ENCODE results near the gene NAA20.

NAA20 gene, protein sequence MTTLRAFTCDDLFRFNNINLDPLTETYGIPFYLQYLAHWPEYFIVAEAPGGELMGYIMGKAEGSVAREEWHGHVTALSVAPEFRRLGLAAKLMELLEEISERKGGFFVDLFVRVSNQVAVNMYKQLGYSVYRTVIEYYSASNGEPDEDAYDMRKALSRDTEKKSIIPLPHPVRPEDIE

DNA sequence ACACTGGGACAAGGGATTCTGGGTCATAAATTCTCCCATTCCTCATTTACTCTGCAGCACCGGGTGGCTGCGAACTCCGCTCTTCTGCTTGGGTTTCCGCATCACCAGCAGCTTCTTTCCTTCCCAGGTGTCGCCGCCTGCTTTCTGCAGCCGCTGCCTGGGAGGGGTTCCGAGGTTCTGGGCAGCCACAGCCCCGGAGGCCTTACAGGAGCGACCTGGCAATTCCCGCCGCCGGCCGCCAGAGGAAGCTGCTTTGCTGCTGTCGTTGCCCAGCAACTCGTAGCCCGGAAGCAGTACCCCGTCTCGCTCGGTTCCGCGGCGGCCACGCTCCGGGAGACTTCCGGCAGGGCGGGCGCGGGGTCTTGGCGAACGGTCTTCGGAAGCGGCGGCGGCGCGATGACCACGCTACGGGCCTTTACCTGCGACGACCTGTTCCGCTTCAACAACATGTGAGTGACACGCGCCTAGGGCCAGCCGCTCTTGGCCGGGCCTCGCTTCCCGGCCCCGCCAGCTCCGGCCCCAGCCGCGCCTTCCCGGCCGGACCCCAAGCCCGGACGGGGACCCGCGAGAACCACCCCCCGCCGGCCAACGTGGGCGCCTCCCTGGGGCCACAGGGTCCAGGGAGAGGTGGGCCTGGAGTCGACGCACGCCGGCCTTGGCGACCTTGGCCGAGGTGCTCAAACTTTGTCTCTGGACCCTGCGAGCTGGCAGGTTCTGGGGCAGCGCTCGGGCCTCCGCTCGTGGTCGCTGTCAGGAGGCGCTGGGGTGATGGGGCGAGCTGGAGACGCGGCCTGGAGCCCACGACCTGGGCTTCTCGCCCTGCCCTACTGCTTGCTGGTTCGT lies at the start of gene NAA20:
Gene NAA20 (plus strand): TSS at position 362 of the 843 bp plus-strand sequence. CDS start 35 bp downstream, at position 397.
- Histone ChIP-seq H3K4me3 (ENCODE audit: low read depth, low read length) (peak within 1 kb of the TSS; percentile 87), H3K36me3 (replicated peaks) (no peaks in the 10 kb centered on the region), H3K27me3 (replicated peaks) (no peaks in the 10 kb centered on the region), H3K27ac (peak within 1 kb of the TSS; percentile 63)
- peak; percentile 89 for DNase-seq
- in situ Hi-C loops (cut with HindIII; ENCODE audit: low pct_ligation_motif_present, low sequenced_read_pairs), result no loop called here
- TF ChIP-seq, protein P1, sequence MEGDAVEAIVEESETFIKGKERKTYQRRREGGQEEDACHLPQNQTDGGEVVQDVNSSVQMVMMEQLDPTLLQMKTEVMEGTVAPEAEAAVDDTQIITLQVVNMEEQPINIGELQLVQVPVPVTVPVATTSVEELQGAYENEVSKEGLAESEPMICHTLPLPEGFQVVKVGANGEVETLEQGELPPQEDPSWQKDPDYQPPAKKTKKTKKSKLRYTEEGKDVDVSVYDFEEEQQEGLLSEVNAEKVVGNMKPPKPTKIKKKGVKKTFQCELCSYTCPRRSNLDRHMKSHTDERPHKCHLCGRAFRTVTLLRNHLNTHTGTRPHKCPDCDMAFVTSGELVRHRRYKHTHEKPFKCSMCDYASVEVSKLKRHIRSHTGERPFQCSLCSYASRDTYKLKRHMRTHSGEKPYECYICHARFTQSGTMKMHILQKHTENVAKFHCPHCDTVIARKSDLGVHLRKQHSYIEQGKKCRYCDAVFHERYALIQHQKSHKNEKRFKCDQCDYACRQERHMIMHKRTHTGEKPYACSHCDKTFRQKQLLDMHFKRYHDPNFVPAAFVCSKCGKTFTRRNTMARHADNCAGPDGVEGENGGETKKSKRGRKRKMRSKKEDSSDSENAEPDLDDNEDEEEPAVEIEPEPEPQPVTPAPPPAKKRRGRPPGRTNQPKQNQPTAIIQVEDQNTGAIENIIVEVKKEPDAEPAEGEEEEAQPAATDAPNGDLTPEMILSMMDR (IDR thresholded peaks at IDR 0.05; ENCODE audit: low read depth, low read length, missing control alignments), result peak; percentile 83

DNA sequence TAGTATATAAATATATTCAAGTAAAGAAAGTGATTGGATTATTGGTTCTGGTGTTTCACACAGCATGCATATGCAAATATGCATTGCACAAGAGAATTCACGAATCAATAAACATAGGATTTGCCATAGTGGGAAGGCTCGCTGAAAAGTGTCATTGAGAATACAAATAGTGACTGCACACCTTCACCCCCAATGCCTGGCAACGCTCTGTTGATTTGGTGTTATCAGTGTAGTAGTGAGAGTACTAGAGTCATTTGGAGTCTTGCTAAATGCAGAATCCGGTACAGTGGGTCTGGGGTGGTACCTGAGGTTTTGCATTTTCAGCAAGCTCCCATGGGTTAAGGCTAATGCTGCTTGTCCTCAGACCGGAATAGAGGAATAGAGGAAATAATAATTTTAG lies 49.7 kb upstream of the NAA20 start:
- no peak for DNase-seq
- Histone ChIP-seq H3K36me3 (replicated peaks) (no peaks in the 10 kb centered on the region), H3K4me3 (ENCODE audit: low read depth, low read length) (no peak overlapping the region), H3K27ac (no peak overlapping the region), H3K27me3 (replicated peaks) (no peaks in the 10 kb centered on the region)
- TF ChIP-seq, protein P1 (IDR thresholded peaks at IDR 0.05; ENCODE audit: low read depth, low read length, missing control alignments), result no peak
- in situ Hi-C loops (cut with HindIII; ENCODE audit: low pct_ligation_motif_present, low sequenced_read_pairs), result no loop called here

DNA sequence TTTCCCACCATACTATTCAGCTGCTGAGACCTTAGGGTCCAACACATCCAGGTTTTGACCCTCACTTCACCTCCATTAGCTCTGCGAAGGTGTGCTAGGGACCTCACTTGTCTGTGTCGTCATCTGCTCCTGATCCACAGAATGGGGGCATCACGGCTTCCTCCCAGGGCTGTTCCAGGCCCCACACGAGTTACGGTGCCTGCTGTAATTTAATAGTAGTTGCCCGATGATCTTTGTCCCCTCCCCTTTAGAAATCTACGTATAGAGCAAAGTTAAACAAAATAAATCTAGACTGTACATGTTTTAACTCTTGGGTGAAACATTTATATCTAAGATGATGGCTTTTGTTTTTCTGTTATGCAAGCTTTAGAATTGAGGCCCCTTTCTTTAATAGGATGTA lies 49.1 kb upstream of the NAA20 start:
- no peak overlapping the region for H3K4me3 ChIP-seq (ENCODE audit: low read depth, low read length)
- no peaks in the 10 kb centered on the region for H3K36me3 ChIP-seq (replicated peaks)
- no peak overlapping the region for H3K27ac ChIP-seq
- TF ChIP-seq, protein P1 (IDR thresholded peaks at IDR 0.05; ENCODE audit: low read depth, low read length, missing control alignments), result no peak
- H3K27me3 ChIP-seq (replicated peaks), result no peaks in the 10 kb centered on the region
- DNase-seq, result no peak
- in situ Hi-C loops (cut with HindIII; ENCODE audit: low pct_ligation_motif_present, low sequenced_read_pairs), result no loop called here

DNA sequence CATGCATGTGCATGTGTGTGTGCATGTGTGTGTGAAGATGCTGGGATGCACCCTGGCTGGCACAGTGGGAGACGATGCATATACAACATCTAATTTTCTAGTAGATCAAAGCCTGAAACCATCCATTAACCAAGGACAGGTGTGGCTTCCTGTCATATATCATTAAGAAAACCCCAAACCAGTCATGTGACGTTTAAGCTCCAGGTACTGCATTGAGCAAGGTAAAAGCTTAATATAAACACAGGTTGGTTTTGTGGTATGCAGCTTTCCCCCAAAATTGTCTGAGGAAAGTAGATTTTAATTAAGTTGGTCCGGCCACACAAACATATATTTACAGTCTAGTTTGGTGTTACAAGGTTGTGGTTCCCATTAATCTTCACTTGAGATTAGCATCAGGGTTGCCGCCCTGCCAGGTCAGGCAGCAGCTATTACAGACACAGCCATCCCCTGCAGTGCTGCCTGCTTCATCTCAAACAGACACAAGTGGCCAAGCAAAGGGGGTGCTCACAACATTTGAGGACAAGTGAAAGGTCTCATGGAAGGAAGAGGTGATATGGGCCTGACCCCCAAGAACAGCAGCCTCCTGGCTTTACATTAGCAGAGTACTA lies 48.6 kb upstream of the NAA20 start:
- TF ChIP-seq, protein P1 (IDR thresholded peaks at IDR 0.05; ENCODE audit: low read depth, low read length, missing control alignments), result no peak
- Histone ChIP-seq H3K36me3 (replicated peaks) (no peaks in the 10 kb centered on the region), H3K27me3 (replicated peaks) (no peaks in the 10 kb centered on the region), H3K4me3 (ENCODE audit: low read depth, low read length) (no peak overlapping the region), H3K27ac (no peak overlapping the region)
- in situ Hi-C loops (cut with HindIII; ENCODE audit: low pct_ligation_motif_present, low sequenced_read_pairs), result no loop called here
- DNase-seq, result no peak

DNA sequence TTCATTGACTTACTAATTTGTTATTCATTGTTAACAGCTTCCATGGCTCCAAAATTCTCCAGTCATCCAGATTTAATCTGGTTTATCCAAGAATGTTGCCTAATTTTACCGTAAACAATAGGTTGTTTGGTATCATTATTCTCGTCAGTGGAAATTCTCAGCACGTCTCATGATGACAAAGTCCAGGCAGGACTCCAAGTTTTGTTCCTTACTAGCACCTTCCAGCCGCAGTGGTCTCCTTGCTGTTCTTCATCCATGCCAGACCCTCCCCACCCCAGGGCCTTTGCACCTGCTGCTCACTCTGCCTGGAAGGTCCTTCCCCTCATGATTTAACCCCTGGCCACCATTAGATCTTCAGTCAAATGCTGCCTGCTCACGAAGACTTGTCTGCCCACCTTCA lies 48.1 kb upstream of the NAA20 start:
- in situ Hi-C loops (cut with HindIII; ENCODE audit: low pct_ligation_motif_present, low sequenced_read_pairs), result no loop called here
- TF ChIP-seq, protein P1 (IDR thresholded peaks at IDR 0.05; ENCODE audit: low read depth, low read length, missing control alignments), result no peak

More for the DNA sequence above, 48.1 kb upstream of the NAA20 start:
- Histone ChIP-seq H3K4me3 (ENCODE audit: low read depth, low read length) (no peak overlapping the region), H3K27me3 (replicated peaks) (no peaks in the 10 kb centered on the region), H3K36me3 (replicated peaks) (no peaks in the 10 kb centered on the region), H3K27ac (no peak overlapping the region)
- DNase-seq, result no peak

Data from brain microvascular endothelial cell (primary cell).